ENCODE results near the gene GNB1L.

Gene GNB1L

DNA sequence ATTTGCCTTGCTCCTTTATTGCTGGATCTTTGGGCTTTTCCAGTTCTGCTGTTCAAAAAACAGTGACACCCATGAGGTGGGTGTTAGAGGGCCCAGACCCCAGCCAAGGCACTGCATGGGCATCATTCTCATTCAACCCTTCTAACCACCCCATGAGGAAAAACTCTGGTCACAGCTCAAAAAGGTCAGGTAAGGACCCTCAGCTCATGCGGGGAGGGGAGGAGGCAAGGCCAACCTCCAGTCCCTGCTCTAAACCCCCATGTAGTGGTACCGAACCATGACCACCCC lies 7.4 kb downstream of the GNB1L start:
- TF ChIP-seq, protein P1, sequence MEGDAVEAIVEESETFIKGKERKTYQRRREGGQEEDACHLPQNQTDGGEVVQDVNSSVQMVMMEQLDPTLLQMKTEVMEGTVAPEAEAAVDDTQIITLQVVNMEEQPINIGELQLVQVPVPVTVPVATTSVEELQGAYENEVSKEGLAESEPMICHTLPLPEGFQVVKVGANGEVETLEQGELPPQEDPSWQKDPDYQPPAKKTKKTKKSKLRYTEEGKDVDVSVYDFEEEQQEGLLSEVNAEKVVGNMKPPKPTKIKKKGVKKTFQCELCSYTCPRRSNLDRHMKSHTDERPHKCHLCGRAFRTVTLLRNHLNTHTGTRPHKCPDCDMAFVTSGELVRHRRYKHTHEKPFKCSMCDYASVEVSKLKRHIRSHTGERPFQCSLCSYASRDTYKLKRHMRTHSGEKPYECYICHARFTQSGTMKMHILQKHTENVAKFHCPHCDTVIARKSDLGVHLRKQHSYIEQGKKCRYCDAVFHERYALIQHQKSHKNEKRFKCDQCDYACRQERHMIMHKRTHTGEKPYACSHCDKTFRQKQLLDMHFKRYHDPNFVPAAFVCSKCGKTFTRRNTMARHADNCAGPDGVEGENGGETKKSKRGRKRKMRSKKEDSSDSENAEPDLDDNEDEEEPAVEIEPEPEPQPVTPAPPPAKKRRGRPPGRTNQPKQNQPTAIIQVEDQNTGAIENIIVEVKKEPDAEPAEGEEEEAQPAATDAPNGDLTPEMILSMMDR (IDR thresholded peaks at IDR 0.05; ENCODE audit: extremely low read depth, missing control alignments), result no peak
- no peak for DNase-seq (ENCODE audit: low spot score)

DNA sequence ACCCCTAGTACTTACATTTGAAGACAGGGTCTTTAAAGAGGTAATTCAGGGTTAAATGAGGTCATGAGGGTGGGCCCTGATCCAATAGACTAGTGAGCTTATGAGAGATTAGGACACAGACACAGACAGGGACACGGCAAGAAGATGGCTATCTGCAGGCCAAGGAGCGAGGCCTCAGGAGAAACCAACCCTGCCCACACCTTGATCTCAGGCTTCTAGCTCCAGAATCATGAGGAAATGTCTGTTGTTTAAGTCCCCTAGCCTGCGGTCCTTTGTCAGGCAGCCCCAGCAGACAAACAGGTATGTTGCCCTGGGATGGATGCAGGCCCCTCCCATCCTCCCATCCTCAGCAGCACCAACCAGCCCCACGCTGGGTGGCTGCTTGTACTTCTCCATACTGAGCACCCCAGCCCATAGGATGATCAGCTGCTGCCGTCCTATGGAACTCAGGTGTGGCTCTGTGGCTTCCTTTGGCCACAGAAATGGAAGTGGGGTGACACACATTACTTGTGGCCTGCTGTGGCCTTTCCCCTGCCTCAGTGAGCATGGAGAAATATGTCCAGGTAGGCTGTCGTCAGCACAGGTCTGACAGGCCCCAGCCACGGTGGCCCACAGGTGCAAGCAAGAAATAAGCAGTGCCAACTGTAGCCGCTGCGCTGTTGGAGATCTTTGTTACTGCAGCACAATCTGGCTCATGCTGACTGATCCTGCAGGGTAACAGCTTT lies 7.9 kb downstream of the GNB1L start:
- no peak for DNase-seq (ENCODE audit: low spot score)
- TF ChIP-seq, protein P1 (IDR thresholded peaks at IDR 0.05; ENCODE audit: extremely low read depth, missing control alignments), result no peak

DNA sequence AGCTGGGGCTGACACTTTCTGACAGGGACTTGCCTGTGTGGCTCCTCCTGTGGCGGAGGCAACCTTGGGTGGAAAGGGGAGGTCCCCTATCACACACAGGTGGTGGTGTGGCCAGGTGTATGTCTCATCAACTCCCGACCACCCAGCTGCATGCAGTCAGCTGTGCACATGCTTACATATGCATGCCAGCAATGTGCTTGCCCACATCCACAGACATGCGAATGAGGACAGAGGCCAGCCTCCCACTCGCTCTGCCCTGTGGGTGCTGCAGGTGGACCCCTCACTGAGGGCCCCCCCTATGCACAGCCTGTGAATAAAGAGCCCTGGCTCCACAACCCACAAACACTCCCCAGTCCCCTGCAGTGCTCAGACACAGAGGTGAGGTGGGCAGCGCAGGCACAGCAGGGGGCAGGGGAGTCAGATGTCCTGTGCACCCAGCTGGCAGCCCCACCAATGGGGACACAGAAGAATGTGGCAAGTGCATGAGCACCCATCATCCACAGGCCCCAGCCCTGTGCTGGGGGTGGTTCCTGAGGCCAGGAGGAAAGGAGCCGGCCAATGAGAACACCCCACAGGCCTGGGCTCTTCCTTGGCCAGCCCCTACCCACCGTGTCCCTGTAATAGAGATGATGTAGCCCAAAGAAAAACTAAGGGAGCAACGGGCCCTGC lies 9.5 kb downstream of the GNB1L start:
- TF ChIP-seq, protein P1 (IDR thresholded peaks at IDR 0.05; ENCODE audit: extremely low read depth, missing control alignments), result no peak
- DNase-seq (ENCODE audit: low spot score), result no peak

DNA sequence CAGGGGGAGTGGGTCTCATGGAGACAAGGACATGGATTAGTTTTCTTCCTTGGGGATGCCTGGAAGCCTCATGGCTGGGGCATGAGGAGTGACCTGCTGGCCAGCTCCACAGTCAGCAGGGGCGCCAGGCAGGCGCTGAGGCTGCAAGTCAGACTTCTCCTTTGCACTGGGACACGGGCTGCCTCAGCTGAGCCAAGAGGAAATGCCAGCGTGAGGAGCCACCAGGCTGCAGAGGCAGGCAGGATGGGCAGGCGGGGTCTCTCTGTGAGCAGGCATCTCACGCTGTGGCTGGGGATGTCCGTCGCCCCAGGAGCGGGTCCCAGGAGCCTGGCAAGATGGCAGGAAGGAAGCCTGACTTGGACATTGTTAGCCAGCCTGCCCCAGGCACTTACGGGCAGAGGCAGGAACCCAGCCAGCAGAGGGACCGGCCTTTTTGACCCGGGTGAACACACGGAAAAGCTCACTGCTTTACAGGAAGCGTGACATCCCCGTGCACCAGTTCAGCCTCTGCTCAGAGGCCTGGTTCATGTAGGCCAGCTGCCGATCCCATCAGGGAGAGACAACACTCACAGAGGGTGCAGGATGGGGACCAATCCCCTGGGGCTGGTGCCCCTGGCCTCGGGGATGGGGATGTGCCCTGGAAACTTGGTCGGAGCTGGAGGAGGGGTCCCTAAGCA lies 10.2 kb downstream of the GNB1L start:
- no peak for DNase-seq (ENCODE audit: low spot score)
- TF ChIP-seq, protein P1 (IDR thresholded peaks at IDR 0.05; ENCODE audit: extremely low read depth, missing control alignments), result no peak

DNA sequence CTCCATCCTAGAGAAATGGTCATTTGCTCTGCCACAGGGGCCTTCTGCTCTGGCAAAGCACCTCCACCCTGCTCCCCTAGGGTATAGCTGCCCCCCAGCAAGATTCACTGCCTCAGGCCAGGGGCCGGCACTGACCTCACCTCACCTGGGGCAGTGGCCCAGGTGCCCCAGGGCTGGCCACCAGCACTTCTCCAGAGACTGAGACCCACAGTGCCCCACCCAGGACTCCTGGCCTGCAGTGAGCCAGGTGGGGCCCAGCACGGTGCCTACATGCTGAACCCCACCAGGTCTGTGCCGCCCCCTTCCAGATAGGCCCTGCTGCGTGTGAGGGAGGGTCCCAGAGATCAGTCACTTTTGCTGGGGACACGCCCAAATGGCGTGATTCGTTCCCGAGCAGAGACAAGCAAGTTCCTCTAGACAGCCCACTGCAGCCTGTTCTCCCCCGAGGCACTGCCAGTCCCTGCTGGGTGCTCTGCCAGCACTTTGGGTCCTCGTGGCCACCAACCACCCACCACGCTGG lies 10.8 kb downstream of the GNB1L start:
- TF ChIP-seq, protein P1 (IDR thresholded peaks at IDR 0.05; ENCODE audit: extremely low read depth, missing control alignments), result no peak
- no peak for DNase-seq (ENCODE audit: low spot score)

DNA sequence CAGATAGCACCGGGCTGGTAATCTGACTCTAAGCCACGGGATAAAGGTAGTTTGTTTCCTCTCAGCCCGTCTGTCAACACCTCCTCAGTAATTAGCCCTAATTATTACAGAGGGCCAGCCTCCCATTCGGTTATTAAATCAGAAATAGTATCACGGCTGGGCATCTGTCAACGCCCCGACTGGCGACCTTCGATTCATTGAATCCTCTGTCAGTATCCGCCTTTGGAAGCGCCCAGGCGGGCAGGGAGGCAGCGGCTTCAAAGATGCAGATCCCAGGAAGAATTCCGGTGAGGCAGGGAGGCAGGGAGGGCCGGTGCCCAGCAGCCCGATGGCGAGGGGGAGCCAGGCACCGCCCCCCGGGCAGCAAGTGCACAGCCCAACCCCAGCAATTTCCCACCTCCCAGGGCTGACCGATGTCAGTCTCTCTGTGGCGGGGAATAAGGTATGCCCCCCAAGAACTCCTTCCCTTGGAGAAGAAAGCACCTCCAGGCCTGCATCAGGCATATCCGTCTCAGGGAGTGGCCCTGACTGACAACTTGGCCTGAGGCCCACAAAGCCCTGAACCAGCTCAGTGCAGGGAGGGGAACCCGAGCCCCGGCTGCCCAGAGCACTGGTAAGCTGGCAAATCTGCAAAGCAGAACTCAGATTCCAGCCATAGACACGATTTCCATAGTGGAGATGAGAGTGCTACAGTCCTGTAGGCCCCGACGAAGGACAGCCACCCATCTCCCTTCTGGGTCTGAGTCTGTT lies 11.4 kb downstream of the GNB1L start:
- TF ChIP-seq, protein P1 (IDR thresholded peaks at IDR 0.05; ENCODE audit: extremely low read depth, missing control alignments), result no peak
- DNase-seq (ENCODE audit: low spot score), result no peak

All from GM20000 (cell line).